AG04449 (cell line): ENCODE measurements around the gene TRIM23.

Experiments
- CTCF ChIA-PET: fragments of 350-600 bp; formaldehyde crosslinking; extraction: SDS; loops from one replicate; lab custom pipeline; 2021; ENCODE audit warnings: antibody characterized with exemption; lab: Yijun Ruan, JAX
- POLR2A ChIA-PET: fragments of 400-600, 350-600 bp; formaldehyde crosslinking; extraction: SDS; loops from one replicate; lab custom pipeline; 2020; ENCODE audit warnings: antibody characterized with exemption, inconsistent platforms; lab: Yijun Ruan, JAX
- DNase-seq: peaks from one replicate; pipeline ENCODE4 v3.0.0-alpha.2; 2010; ENCODE audit warnings: low read depth, low spot score
- H3K4me3 ChIP-seq: 2 replicates; pipeline ENCODE4 v1.5.1; 2011; ENCODE audit warnings: low read depth, mild to moderate bottlenecking, control low read depth, low read length
- TF ChIP-seq, protein P1 (sequence below): IDR thresholded peaks from one replicate; pipeline ENCODE4 v1.5.1; 2011; ENCODE audit warnings: mild to moderate bottlenecking, moderate library complexity, low read length, control low read depth, inconsistent platforms; ENCODE audit not compliant: insufficient read depth; ENCODE audit errors: missing control alignments

The TRIM23 gene

DNA sequence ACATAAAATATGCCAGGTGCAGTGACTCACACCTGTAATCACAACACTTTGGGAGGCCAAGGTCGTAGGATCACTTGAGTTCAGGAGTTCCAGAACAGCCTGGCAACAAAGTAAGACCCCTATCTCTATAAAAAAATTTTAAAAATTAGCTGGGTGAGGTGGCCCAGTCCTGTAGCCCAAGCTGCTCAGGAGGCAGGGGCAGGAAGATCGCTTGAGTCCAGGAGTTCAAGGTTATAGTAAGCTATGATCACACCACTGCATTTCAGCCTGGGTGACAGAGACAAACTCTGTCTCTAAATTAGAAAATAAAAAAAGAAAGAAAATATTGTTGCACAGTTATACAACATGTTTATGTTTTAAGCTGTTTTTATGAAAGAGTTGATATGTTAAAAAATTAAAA lies 68.0 kb downstream of the TRIM23 start:
- TF ChIP-seq, protein P1, sequence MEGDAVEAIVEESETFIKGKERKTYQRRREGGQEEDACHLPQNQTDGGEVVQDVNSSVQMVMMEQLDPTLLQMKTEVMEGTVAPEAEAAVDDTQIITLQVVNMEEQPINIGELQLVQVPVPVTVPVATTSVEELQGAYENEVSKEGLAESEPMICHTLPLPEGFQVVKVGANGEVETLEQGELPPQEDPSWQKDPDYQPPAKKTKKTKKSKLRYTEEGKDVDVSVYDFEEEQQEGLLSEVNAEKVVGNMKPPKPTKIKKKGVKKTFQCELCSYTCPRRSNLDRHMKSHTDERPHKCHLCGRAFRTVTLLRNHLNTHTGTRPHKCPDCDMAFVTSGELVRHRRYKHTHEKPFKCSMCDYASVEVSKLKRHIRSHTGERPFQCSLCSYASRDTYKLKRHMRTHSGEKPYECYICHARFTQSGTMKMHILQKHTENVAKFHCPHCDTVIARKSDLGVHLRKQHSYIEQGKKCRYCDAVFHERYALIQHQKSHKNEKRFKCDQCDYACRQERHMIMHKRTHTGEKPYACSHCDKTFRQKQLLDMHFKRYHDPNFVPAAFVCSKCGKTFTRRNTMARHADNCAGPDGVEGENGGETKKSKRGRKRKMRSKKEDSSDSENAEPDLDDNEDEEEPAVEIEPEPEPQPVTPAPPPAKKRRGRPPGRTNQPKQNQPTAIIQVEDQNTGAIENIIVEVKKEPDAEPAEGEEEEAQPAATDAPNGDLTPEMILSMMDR, result no peak
- POLR2A ChIA-PET, result no interaction called here
- DNase-seq, result no peak
- CTCF ChIA-PET, result no interaction called here
- no peak overlapping the region for H3K4me3 ChIP-seq

DNA sequence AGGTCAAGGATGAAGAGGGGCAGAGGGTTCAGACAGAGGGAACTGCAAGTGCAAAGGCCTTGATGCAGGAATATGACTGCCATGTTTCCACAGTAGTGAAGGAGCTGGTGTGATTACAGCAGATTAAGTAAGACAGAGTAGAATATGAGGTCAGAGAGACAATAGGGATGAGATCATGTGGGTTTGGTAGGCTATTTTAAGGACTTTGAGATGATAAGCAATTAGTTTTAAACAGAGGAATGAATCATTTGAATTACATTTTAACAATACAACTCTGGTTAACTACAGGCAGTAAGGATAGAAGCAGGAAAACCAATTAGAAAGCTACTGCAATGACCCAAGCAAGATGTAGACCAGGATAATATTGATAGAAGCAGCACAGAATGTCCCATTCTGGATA lies 68.8 kb downstream of the TRIM23 start:
- no peak overlapping the region for H3K4me3 ChIP-seq
- CTCF ChIA-PET, result no interaction called here
- POLR2A ChIA-PET, result no interaction called here
- TF ChIP-seq, protein P1, result no peak
- DNase-seq, result no peak

DNA sequence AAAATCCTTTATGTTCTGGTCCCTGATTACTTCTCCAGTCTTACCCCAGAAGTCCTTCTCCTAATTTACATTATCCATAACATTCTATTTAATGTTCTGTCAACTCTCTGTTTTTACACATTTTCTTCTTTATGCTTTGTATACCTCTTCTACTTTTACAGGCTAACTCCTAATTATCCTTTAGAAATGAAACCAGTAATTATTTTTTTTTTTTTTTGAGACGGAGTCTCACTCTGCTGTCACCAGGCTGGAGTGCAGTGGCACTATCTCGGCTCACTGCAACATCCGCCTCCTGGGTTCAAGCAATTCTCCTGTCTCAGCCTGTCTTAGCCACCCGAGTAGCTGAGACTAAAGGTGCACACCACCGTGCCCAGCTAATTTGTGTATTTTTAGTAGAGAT lies 70.2 kb downstream of the TRIM23 start:
- CTCF ChIA-PET, result interaction anchor here (0.9 kb wide), 1 partner anchor 9 kb away, joined by 3 read pairs; the partner anchor contains the start of genes CENPK and PPWD1
- no peak overlapping the region for H3K4me3 ChIP-seq
- no peak for DNase-seq
- TF ChIP-seq, protein P1, result no peak
- POLR2A ChIA-PET, result no interaction called here

DNA sequence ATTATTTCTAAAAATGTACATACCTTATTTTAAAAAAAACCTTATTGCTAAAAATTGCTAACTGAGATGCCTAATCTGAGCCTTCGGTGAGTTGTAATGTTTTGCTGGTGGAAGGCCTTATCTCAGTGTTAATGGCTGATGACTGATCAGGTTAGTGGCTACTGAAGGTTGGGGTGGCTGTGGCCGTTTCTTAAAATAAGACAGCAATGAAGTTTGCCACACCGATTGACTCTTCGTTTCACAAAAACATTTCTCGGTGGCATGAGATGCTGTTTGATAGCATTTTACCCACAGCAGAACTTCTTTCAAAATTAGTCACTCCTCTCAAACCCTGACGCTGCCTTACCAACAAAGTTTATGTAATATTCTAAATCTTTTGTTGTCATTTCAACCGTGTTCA lies 75.9 kb downstream of the TRIM23 start:
- H3K4me3 ChIP-seq, result no peak overlapping the region
- CTCF ChIA-PET, result no interaction called here
- TF ChIP-seq, protein P1, result no peak
- POLR2A ChIA-PET, result no interaction called here
- DNase-seq, result no peak

DNA sequence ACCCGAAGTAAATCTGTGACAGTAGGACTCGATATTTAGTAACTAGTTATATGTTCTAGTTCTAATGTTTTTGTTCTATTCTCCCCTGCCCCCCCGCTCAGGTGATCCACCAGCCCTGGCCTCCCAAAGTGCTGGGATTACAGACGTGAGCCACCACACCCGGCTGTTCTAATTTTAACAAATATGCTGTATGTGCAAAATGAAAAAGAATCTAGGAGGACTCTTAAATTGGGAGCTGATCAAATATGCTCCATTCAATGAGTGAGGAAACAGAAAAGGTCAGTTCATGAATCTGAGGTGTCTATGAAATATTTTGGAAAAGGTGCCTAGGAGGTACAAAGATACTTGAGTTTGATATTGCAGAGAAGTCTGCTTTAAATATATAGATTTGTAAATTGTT lies 78.0 kb downstream of the TRIM23 start:
- DNase-seq, result no peak
- no peak overlapping the region for H3K4me3 ChIP-seq
- TF ChIP-seq, protein P1, result no peak
- ChIA-PET CTCF (no interaction called here), POLR2A (no interaction called here)

DNA sequence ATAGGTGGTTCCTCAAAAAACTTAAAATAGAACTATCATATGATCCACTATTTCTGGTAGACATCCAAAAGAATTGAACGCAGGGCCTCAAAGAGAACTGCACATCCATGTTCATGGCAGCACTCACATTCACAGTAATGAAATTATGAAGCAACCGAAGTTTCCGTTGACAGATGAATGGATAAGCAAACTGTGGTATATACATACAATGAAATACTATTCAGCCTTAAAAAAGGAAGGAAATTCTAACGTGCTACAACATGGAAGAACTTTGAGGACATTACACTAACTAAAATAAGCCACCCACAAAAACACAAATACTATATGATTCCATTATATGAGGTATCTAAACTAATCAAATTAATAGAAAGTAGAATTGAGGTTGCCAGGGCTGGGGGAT lies 79.7 kb downstream of the TRIM23 start:
- ChIA-PET POLR2A (no interaction called here), CTCF (no interaction called here)
- no peak for DNase-seq
- no peak overlapping the region for H3K4me3 ChIP-seq
- TF ChIP-seq, protein P1, result no peak

DNA sequence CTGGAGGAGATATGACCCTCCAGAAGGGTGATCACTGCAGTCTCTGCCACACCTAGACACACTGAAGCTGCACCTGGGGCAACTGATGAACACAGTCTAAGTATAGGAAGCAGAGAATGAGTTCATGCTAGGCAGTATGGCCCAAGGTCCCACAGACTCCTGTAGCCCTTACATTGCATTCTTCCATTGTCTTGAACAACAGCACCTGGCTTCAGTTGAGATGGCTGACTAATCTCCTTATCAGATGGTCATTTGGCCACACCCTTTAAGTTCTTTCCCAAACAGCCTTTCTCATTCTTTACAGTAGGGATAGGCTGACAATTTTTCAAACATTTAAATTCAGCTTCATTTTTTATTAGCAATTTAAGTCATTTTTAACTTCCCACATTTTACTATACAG lies 84.3 kb downstream of the TRIM23 start:
- TF ChIP-seq, protein P1, result no peak
- DNase-seq, result no peak
- H3K4me3 ChIP-seq, result no peak overlapping the region
- CTCF ChIA-PET, result no interaction called here
- POLR2A ChIA-PET, result no interaction called here
